HG02943 (cell line): ENCODE data around the gene TTC28.

Experiments used
- ATAC-seq: cut with Tn5 transposase; IDR thresholded peaks from one replicate; pipeline ENCODE4 v1.9.1; 2021; ENCODE audit warnings: mild to moderate bottlenecking, low read depth, moderate library complexity; ENCODE audit not compliant: unreplicated experiment

The TTC28 gene

DNA sequence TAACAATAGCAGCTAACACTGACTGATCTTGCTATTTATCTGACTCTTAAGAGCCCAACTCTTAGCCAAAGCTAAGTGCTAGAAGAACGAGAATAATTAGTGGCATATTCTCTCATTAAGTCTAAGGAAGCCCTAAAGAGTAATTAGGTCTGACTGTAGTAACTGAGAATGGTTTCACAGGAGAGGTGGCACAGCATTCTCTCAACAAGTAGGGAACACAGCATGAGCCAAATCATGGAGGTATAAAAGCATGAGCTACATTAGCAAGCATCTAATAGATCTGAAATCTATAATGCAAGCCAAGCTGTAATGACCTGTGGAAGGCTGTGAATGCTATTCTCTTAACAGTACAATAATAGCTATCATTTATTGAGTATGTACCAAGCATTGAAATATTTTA lies 230.6 kb downstream of the TTC28 start:
- no peak for ATAC-seq

GRCh38 chr22:28448625-28449024 lies 231.0 kb downstream of the TTC28 start:
- no peak for ATAC-seq

DNA sequence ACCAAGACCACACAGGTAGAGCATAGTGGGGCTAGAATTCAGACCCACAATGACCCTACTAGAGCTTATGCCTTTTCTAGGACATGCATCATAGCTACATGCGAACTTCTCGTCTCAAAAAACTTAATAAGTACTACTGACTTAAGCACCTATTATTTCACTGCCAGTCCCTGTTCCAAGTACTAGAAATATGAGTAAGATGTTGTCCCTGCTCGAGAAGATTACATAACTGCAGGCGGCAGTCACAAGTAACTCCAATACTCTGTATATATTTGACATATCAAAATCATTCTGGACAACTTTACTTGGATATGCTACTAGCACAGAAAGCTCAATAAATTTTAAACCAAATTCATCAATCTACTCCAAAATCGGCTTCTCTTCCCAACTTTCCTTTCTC lies 235.0 kb downstream of the TTC28 start:
- ATAC-seq, result no peak

GRCh38 chr22:28443526-28443876 lies 236.1 kb downstream of the TTC28 start:
- ATAC-seq, result no peak

GRCh38 chr22:28442711-28443525 lies 236.7 kb downstream of the TTC28 start:
- no peak for ATAC-seq

- ATAC-seq, result no peak
Measured at GRCh38 chr22:28442264-28442710, 237.4 kb downstream of the TTC28 start.

DNA sequence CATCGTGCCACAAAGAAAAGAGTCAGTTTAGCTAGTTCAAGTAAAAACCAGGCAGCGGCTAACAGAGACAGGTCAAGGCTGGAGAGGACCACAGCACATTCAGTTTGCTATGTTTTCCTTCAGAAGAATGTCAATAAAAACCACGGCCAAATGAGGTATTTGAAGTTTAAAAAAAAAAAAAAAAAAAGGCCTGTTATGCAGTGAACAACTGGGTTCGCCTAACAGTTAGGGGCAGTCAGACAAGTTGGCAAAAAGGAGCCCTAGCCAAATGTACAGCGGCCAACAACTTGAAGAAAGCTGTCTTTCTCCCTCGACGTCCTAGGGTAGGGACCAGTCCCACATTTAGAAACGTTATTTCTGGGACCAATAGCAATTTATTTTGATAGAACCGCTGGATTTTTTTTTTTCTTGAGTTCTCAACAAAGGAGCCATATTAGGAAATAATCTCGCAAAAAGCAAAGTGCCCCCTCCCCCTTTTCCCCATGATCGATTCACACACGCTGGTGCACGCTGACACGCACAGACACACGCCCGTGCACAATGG lies 237.8 kb downstream of the TTC28 start:
- no peak for ATAC-seq

GRCh38 chr22:28440592-28441390 lies 238.8 kb downstream of the TTC28 start:
- ATAC-seq, result no peak

GRCh38 chr22:28438183-28438768 lies 241.4 kb downstream of the TTC28 start:
- no peak for ATAC-seq

GRCh38 chr22:28435982-28436381 lies 243.7 kb downstream of the TTC28 start:
- ATAC-seq, result no peak

DNA sequence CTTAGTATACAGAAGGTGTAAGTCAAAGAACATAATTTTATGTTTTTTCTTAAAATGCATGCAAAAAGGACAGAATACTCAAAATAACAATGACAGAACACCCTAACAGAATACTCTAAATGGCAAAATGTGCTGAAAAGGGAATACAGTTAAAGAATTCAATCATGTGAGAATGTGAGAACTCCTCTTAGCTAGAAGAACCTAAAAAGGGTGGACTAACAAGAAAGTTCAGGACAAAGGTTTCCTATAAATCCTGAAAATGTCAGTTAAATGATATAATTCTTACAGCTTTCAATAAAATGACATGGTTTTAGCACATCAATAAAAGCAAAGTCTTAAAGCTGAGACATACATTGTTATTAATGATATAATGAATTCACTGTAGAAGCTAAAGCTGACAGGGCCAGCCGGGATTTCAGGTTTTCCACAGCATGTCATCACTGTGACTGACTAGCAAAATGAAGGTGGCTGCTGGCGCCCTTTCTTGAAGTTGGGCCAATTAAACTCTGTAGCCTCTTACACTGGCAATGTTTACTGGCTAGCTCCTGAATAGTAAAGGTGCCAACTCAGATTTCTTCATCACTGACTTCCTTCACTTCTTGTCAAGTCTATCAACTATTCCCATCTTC lies 244.4 kb downstream of the TTC28 start:
- ATAC-seq, result no peak

DNA sequence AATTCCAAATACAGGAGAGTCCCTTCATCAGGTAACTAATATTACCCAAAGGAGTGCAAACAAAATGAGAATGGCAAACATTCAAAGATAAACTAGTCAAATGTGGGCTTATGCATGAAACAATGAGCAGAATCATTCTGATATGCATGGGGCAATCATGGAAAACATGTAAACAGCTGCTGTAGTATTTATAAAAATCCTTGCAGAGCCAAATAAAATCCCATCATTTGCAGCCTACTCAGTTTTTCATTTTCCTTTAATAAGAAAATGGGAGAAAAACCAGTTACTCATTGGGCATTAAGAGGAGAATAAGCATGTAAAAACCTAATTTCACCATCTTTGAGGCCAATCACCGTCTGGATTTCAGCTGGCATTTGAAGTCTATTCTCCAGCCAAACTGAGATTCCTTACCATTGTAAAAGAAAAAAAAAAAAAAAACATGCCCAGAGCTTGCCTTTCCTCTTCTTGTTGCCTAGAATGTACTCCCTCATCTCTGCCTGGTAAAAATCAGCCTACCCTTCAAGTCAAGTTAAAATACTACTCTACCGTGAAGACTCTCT lies 249.1 kb downstream of the TTC28 start:
- ATAC-seq, result no peak

- no peak for ATAC-seq
Measured at GRCh38 chr22:28429711-28430110, 249.9 kb downstream of the TTC28 start.

DNA sequence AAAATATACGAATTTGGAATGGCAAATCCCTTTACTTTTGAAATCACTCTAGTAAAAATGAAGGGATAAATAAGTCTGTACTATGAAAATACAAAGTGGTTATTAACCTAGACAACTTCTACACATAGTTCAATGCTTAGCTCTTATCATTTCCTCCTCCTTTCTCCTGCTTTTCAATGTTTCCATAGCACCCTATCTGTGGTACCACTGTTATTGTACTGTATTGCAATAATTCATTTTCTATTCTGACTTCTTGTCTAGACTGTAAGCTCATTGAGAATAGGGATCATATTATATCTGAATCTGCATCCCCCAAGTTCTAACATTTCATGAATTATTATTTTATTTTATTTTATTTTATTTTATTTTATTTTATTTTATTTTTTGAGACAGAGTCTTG lies 251.4 kb downstream of the TTC28 start:
- ATAC-seq, result no peak

DNA sequence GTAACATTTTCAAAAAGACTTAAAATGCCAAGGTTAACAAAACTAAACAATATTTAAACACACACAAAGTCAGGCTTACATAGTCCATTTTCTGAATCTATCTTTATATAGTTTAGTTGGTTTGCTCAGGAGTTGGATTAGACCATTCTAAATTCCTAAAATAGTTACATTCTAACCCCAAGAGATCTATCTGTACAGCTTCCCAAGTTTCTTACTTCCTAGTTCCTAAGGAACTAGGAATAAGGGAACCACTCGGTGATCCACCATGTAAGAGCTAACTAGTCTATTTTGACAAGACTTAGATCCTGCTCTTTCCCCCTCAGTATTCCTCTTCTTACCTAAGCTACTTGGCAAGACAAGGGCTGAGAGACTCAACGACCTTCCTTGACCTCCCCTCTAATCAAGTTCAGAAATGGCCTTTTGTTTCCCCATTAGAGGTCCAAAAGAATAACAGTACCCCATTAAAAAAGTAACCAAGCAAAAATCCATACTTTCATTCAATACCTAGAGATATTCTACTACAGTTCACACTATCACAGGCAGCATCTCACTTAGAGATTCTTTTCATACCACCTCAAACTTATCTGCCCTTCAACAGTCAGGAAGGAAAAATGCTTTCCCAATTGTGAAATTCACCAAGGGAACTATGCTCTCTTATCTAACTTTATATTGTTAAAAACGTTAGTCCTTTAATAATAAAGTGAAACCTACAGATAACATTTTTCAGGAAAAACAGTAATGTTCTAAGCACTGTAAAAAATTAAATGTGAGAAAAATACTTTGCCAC lies 253.1 kb downstream of the TTC28 start:
- no peak for ATAC-seq

DNA sequence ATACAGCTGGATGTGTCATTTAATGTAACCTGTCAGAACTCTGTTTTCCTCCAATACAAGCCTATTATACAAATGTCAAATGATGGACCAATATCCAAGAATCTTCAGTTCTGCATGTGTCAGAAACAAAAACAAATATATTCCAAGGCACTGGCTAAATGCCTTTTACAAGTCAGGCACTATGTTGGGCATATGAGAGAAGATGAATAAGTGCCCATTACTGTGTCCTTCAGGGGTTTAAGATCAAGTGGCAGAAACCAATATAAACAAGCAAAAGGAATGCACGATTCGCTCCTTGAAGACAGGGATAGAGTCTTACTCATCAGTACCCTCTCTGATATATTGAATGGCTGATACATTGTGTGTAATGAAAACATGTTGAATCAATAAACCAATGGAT lies 254.4 kb downstream of the TTC28 start:
- ATAC-seq, result no peak

- ATAC-seq, result no peak
Measured at GRCh38 chr22:28424427-28425080, 255.1 kb downstream of the TTC28 start.

- ATAC-seq, result no peak
Measured at GRCh38 chr22:28419919-28420318, 259.7 kb downstream of the TTC28 start.

- no peak for ATAC-seq
Measured at GRCh38 chr22:28418008-28418407, 261.6 kb downstream of the TTC28 start.
